Motor neuron (in vitro differentiated cells): Measurements from ENCODE around the gene CNGB1. TPM values are rescaled to one million over a fixed set of nuclear protein-coding genes. Genes with fewer than 3 reads are reported as not detected.
"Not testable (repeated sequence)": the region's sequence is repeated elsewhere in the genome, so short reads cannot be mapped to it uniquely, and the experiment has no call there.

Experiments used
- ATAC-seq, 8 experiments: fragments of 200-7000 bp; cut with Tn5 transposase; replicated peaks in 6 of 8; 2 replicates each; pipeline ENCODE4 v1.8.0; 2021; ENCODE audit warnings: mild to moderate bottlenecking in 8 of 8, moderate library complexity in 8 of 8
- H3K27ac ChIP-seq, 2 donors: fragments of 250-450 bp; sonication (Bioruptor Pico); 2 replicates each; pipeline ENCODE4 v1.9.0; 2021; ENCODE audit warnings: antibody characterized with exemption in 2 of 2, mild to moderate bottlenecking in 2 of 2, moderate library complexity in 1 of 2
- H3K4me1 ChIP-seq, 2 donors: fragments of 250-450 bp; sonication (Bioruptor Pico); replicated peaks in 1 of 2; 2 replicates each; pipeline ENCODE4 v1.6.1; 2021; ENCODE audit warnings: antibody characterized with exemption in 2 of 2, mild to moderate bottlenecking in 2 of 2, moderate library complexity in 1 of 2
- H3K4me3 ChIP-seq, 5 donors: fragments of 250-450 bp; sonication (Bioruptor Pico); 2 replicates each; pipeline ENCODE4 v1.9.0; 2021; ENCODE audit warnings: antibody characterized with exemption in 5 of 5, mild to moderate bottlenecking in 5 of 5, moderate library complexity in 4 of 5
- WGBS, 10 experiments: fragments of 450-650 bp; shearing (Covaris generic); methylation state at CpG; one replicate each; pipeline ENCODE4 v1.0.0; 2022; 5-methylcytosine and 5-hydroxymethylcytosine counted together
- in situ Hi-C, 9 experiments: fragments of 400-800 bp; cut with MboI; loops; one replicate each; pipeline ENCODE4 v1.15.0; 2021; ENCODE audit warnings: low sequenced_read_pairs in 9 of 9, low pct_unique_long_range_greater_than_20kb in 2 of 9; ENCODE audit not compliant: unreplicated experiment in 9 of 9
- total RNA-seq, 8 experiments: library from RNA; unstranded; fragments of 300-600 nt; gene quantifications; 2 replicates each; pipeline versions ENCODE4 v1.2.3 to v1.2.4, GENCODE V29; 2022

CNGB1 gene
- total RNA-seq, 8 experiments from 2014 or later = 0.05 to 2.1 (median 1.2) TPM; not detected in 1

GRCh38 chr16:57901480-57902069, 69.4 kb downstream of the CNGB1 start:
- H3K27ac ChIP-seq = no peak overlapping the region
- 50 to 100% (median 83%) methylated on average over 1 to 9 of the region's 12 CpGs; no CpG with 5 or more reads in 3 of the 10 experiments for WGBS, 10 experiments
- H3K4me3 ChIP-seq = no peak overlapping the region
- H3K4me1 ChIP-seq = no peaks in the 10 kb centered on the region
- ATAC-seq = no peak
- in situ Hi-C loops = loop anchor here in 3 of 9 experiments (5.0 to 25.0 kb wide), 3 partner anchors 101 to 211 kb away; partner anchors contain the start of genes USB1 (in 3 of the 3) and ZNF319 (in 3 of the 3)

DNA sequence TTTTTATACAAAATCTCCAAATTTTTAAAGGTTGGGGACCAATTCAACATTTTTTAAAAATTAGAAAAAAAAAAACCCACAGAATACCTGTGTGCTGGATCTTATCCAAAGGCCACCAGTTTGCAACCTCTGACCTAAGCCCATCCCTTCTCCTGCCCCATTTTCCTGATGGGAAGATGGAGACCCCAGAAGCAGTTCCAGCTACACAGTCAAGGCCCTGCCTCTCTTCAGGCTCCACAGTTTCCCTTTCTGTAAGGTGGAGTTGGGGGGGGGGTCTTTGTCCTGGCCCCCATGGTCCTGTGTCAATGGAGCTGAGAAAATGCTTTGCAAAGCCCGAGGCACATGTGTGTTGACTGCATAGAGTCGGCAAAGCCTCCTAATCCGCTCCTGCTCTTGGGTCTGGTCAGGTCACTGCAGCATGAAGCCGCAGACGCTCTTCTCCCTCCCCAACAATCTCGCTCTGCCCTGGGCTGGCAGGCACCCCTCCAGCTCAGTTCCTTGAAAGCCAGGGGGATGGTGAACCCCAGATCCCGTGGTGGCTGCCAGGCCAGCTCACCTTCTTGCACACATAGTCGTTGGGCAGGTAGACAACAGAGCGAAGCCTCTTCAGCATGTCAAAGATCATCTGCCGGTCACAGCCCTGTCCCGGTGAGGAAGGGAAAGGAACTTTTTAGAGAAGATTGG, 70.0 kb downstream of the CNGB1 start:
- WGBS, 10 experiments = 0 to 84% (median 77%) methylated on average over 1 to 9 of the region's 11 CpGs; no CpG with 5 or more reads in 2 of the 10 experiments
- in situ Hi-C loops = loop anchor here in 3 of 9 experiments (5.0 to 25.0 kb wide), 3 partner anchors 101 to 211 kb away; partner anchors contain the start of genes USB1 (in 3 of the 3) and ZNF319 (in 3 of the 3)
- no peak overlapping the region for H3K27ac ChIP-seq
- no peak for ATAC-seq
- H3K4me3 ChIP-seq = no peak overlapping the region
- no peaks in the 10 kb centered on the region for H3K4me1 ChIP-seq

- H3K27ac ChIP-seq = no peak overlapping the region
- no peaks in the 10 kb centered on the region for H3K4me1 ChIP-seq
- ATAC-seq = peak; percentile 61 to 91 (median 78)
- H3K4me3 ChIP-seq = no peak overlapping the region
- WGBS, 10 experiments = 0 to 73% (median 4%) methylated on average over 1 to 11 of the region's 12 CpGs; no CpG with 5 or more reads in 2 of the 10 experiments
- in situ Hi-C loops = loop anchor here in 6 of 9 experiments (5.0 to 25.0 kb wide), 5 partner anchors 87 to 212 kb away; partner anchors contain the start of genes USB1 (in 5 of the 6) and ZNF319 (in 5 of the 6)
Measured at GRCh38 chr16:57899771-57900661, 70.9 kb downstream of the CNGB1 start.

GRCh38 chr16:57898961-57899360, 72.0 kb downstream of the CNGB1 start:
- in situ Hi-C loops = loop anchor here in 4 of 9 experiments (5.0 to 25.0 kb wide), 4 partner anchors 88 to 213 kb away; partner anchors contain the start of genes USB1 (in 2 of the 4) and ZNF319 (in 2 of the 4)
- Histone ChIP-seq H3K4me3 (no peak overlapping the region), H3K4me1 (no peaks in the 10 kb centered on the region), H3K27ac (no peak overlapping the region)
- peak in 1 of 8 experiments; percentile 63 for ATAC-seq
- 10 to 60% (median 35%) methylated on average over 1 to 5 of the region's 5 CpGs; no CpG with 5 or more reads in 4 of the 10 experiments for WGBS, 10 experiments

DNA sequence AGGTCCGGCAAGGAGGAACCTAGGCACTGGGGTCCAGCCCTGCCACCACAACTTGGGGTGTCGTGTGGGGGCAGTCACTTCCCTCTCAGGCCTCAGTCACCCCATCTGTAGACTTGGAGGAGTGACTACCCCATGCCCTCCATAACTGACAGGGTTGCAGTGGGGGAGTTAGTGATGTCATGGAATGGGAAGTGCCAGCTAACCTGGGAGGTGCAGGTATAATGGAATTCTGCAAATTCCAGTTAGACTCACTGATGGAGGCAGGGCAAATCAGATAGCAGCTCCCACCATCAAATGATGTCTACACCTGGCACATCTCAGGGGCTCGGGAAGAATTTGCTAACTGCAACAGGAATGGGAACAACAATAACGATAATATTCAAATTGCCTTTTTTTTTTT, 72.9 kb downstream of the CNGB1 start:
- no peak overlapping the region for H3K27ac ChIP-seq
- in situ Hi-C loops = loop anchor here in 4 of 9 experiments (5.0 to 25.0 kb wide), 4 partner anchors 89 to 214 kb away; partner anchors contain the start of genes USB1 (in 2 of the 4) and ZNF319 (in 2 of the 4)
- peaks cover 0 to 2% of the 10 kb centered on the region in 2 donors for H3K4me1 ChIP-seq
- no peak for ATAC-seq
- no peak overlapping the region for H3K4me3 ChIP-seq
- WGBS, 10 experiments = 30 to 100% (median 93%) methylated on average over 1 to 3 of the region's 4 CpGs; no CpG with 5 or more reads in 5 of the 10 experiments

DNA sequence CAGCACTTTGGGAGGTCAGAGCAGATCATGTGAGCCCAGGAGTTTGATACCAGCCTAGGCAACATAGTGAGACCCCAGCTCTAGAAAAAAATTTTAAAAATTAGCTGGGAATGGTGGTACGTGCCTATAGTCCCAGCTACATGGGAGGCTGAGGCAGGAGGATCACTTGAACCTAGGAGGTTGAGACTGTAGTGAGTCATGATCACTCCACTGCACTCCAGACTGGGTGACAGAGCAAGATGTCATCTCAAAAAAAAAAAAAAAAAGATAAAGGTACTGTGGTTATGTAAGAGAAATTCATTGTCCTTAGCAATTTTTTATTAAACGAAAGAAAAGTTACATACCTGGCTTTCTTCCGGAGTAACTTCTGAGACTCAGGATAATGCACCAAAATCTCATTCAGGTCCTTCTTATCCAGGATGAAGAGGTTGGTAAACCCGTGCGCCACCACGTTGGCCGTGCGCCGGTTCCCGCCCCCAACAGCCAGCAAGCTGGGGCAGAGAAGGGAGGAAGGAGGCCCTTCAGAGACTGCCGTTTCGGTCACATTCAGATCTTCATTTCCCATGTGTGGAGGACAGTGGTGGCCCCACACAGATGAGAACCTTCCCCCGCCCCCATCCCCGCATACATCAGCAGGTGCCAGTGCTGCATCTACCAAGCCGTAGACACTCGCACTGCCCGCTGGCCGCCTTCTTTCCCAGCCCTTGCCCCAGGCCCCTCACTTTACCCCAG, 73.7 kb downstream of the CNGB1 start:
- WGBS, 10 experiments = 69 to 100% (median 85%) methylated on average over 1 to 8 of the region's 18 CpGs
- Histone ChIP-seq H3K27ac (no peak overlapping the region), H3K4me1 (peaks cover 4 to 10% of the 10 kb centered on the region in 2 donors), H3K4me3 (no peak overlapping the region)
- ATAC-seq = no peak
- in situ Hi-C loops = loop anchor here in 4 of 9 experiments (5.0 to 25.0 kb wide), 4 partner anchors 90 to 215 kb away; partner anchors contain the start of genes USB1 (in 2 of the 4) and ZNF319 (in 2 of the 4)

DNA sequence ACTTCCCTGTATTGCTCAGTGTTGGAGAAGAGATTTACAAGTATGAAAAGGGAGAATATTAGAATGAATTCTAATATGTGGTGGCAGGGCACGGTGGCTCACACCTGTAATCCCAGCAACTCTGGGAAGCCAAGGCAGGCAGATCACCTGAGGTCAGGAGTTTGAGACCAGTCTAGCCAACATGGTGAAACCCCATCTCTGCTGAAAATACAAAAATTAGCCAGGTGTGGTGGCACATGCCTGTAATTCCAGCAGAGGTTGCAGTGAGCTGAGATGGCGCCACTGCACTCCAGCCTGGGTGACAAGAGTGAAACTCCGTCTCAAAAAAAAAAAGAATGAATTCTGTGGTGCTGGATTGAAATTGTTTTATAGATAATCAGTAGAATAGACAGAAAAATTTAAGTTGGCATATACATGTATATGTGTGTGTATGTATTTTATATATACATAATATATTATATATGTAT, 75.8 kb downstream of the CNGB1 start:
- H3K4me1 ChIP-seq = peaks cover 25 to 28% of the 10 kb centered on the region in 2 donors
- not testable (repeated sequence) for ATAC-seq, H3K4me3 ChIP-seq, H3K27ac ChIP-seq
- WGBS, 10 experiments = 80 to 100% (median 84%) methylated on average over 1 to 3 of the region's 3 CpGs; no CpG with 5 or more reads in 6 of the 10 experiments
- in situ Hi-C loops = loop anchor here in 4 of 9 experiments (5.0 to 25.0 kb wide), 4 partner anchors 92 to 217 kb away; partner anchors contain the start of genes USB1 (in 2 of the 4) and ZNF319 (in 2 of the 4)

DNA sequence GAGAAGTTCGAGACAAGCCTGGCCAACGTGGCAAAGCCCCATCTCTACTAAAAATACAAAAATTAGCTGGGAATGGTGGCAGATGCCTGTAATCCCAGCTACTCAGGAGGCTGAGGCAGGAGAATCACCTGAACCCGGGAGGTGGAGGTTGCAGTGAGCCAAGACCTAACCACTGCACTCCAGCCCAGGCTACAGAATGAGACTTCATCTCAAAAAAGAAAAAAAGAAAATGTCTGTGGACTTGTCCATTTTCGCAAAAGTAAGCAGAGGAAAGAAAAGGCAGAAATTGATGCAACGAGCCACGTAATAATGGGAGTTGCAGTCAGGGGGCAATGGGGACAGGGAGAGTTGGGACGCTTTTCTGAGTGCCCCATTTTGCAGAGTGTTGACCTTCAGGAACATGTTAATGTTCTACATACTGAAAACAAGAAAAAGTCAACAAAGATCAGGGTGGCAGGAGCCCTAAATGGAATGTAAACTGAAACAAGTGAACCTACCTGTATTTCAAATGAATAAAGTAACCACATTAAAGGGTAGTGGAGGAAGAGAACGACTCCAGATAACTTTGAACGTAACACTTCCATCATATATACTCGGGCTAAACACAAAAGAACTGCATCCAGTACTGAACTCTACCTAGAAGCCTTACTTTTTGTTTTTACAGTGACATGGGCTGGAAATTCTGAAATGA, 76.4 kb downstream of the CNGB1 start:
- 54 to 100% (median 70%) methylated on average over 1 to 10 of the region's 10 CpGs for WGBS, 10 experiments
- in situ Hi-C loops = loop anchor here in 4 of 9 experiments (5.0 to 25.0 kb wide), 4 partner anchors 93 to 218 kb away; partner anchors contain the start of genes USB1 (in 2 of the 4) and ZNF319 (in 2 of the 4)
- ATAC-seq = no peak
- Histone ChIP-seq H3K4me1 (peaks cover 30 to 33% of the 10 kb centered on the region in 2 donors), H3K27ac (no peak overlapping the region), H3K4me3 (no peak overlapping the region)

DNA sequence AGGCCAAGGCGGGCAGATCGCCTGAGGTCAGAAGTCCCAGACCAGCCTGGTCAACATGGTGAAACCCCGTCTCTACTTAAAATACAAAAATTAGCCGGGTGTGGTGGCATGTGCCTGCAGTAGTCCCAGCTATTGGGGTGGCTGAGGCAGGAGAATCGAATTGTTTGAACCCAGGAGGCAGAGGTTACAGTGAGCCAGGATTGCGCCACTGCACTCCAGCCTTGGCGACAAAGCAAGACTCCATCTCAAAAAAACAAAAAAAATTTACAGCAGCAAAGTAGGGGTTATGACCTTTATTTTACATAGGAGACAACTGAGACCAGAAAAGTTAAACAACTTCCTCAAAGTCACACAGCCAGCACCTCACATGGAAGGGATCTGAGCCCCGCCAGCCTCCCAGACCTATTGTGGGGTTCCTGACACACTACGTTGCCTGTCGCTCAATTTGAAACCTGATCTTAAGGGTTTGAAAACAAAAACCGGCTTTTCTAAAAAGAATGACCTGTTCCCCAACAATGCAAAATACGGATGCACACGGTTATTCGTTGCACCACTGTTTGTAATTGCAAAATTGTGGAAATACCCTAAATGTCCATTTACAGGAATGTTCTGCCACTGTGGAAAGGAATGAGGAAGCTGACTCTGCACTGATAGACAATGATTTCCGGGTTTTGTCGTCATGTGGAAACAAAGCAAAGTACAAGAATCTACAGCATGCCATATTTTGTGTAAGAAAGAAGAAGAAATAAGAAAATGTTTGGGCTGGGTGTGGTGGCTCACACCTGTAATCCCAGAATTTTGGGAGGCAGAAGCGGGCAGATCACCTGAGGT, 77.2 kb downstream of the CNGB1 start:
- peak in 3 of 8 experiments; percentile 60 to 81 (median 74) for ATAC-seq
- Histone ChIP-seq H3K4me3 (no peak overlapping the region), H3K27ac (no peak overlapping the region), H3K4me1 (peaks cover 30 to 33% of the 10 kb centered on the region in 2 donors)
- WGBS, 10 experiments = 26 to 91% (median 65%) methylated on average over 3 to 11 of the region's 17 CpGs
- in situ Hi-C loops = loop anchor here in 3 of 9 experiments (25.0 kb wide), 3 partner anchors 94 to 219 kb away; partner anchors contain the start of genes USB1 (in 1 of the 3) and ZNF319 (in 1 of the 3)

- Histone ChIP-seq H3K4me3 (no peak overlapping the region), H3K4me1 (peaks cover 30 to 33% of the 10 kb centered on the region in 2 donors), H3K27ac (no peak overlapping the region)
- 64 to 100% (median 87%) methylated on average over 1 to 4 of the region's 5 CpGs; no CpG with 5 or more reads in 3 of the 10 experiments for WGBS, 10 experiments
- in situ Hi-C loops = loop anchor here in 3 of 9 experiments (25.0 kb wide), 3 partner anchors 94 to 219 kb away; partner anchors contain the start of genes USB1 (in 1 of the 3) and ZNF319 (in 1 of the 3)
- ATAC-seq = no peak
Measured at GRCh38 chr16:57893217-57893558, 77.7 kb downstream of the CNGB1 start.
